Stimulated activated CD4-positive, alpha-beta T cell treated with anti-CD3 and anti-CD28 coated beads, Interleukin-1b, Interleukin-23, amount 100 ng/mL, for 24 hours (primary cell): Measurements from ENCODE around the gene AGPAT3.
"Not testable (repeated sequence)": the region's sequence is repeated elsewhere in the genome, so short reads cannot be mapped to it uniquely, and the experiment has no call there.

ENCODE experiments used
- DNase-seq, 4 experiments: peaks; one replicate each; pipeline ENCODE4 v3.0.0-alpha.2; 2020; ENCODE audit warnings: low read depth in 4 of 4, low spot score in 1 of 4

Gene AGPAT3

DNA sequence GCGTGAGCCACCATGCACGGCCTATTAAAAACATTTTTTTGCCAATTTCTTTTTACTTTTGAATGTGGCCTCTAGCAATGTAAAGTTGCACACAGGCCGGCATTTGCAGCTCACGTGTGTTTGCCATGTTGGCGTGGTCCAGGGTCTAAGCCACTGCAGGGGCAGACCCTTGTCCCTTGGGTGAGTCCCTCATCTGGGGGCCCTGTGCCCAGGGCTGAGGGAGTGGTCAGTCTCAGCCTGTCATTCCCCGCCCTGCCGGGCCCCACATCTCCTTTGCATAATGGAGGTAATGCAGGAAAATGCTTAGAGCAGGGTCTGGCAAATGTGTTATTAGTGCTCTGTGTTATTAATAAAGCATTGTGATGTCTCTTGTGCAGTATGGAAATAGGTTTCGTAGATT lies 16.9 kb downstream of the AGPAT3 start:
- DNase-seq = no peak

DNA sequence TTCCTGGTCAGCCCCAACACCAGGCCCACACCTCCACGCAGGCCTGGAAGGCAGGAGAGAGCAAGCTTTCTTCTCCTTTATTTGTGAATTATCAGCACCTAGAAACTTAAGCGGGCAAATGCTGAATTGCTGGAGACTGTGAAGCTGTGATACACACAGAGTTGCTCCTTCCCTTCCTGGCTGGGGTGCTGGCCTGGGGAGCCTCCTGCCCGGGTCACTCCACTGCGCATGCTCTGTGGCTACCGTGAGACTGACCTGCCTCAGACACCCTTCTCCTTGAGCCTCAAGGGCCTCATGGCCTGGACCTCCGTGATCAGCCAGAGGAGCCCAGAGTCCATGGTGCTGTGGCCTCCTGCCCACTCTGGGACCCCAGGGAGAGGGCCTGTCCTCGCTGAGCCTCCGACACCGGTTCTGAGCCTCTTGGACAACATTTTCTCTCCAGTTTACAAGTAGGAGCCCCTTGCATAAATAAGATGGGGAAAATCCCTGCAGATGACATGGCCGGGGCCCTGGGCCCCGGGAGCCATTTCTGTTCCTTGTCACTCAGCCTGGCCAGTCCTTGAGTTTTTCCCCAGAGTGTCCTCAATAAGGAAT lies 18.0 kb downstream of the AGPAT3 start:
- no peak for DNase-seq

DNA sequence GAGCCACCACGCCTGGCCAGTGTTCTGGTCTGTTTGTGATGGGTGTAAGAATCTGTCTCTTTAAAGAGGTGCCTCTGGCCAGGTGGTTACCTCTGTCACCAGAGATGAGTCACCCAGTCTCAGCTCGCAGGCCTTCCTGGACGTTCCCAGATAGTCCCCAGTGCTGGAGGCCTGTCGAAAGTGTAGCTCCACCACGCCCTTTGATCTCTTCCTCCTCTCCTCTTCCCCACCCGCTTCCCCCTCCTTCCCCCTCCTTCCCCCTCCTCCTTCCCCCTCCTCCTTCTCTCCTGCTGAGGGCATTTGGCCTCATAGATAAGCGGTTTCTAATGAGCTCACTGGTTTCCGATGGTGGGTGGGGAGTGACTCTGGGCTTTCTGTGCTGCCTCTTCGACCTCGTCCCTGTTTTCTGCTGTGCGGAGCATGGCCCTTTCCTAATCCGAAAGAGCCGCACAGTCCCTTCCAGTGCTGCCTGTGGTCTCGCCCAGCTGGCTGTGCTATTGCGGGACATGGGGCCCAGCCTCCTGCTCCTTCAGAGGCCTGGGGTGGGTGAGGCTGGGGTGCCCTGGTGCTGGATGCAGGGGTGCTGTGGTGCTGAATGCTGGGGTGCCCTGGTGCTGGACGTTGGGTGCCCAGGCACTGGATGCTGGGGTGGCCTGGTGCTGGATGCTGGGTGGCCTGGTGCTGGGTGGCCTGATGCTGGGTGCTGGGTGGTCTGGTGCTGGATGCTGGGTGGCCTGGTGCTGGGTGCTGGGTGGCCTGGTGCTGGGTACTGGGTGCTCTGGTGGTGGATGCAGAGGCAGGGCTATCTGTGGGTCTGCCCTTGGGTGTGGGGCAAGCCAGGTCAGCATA lies 19.2 kb downstream of the AGPAT3 start:
- DNase-seq = peak in 1 of 4 experiments; percentile 31

DNA sequence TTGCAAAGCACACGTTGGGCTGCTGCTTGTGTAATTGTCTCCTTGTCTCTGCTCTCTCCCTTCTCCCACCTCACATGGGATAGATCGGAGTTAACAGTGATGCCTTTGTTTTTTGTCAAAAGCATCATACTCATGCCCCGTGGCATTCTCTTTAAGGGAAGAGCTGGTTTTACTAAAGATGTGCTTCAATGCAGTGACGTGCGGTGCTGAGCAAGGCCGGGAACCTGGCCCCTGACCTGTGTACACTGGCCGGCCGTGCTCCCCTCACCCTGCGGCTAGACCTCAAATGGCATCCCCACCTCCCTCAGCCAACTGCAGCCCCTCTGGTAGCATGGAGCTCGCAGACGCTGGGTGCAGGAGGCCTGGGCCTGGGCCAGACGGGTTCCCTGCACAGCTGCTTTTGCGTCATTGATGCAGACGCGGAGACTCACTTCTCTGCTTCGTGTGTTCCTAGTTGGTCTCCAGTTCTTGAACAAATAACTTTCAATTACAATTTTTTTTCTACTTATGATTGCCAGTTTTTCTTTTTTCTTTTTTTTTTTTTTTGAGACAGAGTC lies 19.9 kb downstream of the AGPAT3 start:
- DNase-seq = no peak

DNA sequence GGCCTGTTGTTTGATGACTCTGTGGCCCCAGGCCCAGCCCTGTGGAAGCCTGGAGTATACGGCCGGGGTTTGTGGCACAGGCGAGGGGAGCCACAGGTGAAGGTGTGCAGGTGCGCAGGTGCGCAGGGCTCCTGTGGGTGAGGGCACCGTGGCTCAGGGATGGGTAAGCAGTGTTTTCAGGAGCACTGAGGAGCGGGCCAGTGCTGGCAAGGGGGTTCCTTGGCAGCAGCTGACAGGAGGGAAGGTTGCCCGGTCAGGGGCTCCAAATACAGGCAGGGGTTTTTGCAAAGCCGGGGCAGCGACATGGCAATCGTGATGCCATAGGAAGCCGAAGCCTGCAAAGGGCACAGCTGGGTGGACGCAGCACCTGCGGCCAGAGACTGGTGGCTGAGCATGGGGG lies 20.7 kb downstream of the AGPAT3 start:
- DNase-seq = no peak

DNA sequence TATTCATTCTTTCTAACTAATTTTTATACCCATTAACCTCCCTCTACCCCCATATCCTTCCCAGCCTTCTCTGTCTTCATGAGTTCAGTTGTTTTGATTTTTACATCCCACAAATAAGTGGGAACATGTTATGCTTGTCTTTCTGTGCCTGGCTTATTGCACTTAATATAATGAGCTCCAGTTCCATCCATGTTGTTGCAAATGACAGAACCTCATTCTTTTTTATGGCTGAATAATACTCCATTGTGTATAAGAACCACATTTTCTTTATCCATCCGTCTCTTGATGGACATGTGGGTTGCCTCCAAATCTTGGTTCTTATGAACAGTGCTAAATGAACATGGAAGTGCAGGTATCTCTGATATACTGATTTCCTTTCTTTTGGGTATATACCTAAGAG lies 21.5 kb downstream of the AGPAT3 start:
- no peak for DNase-seq

DNA sequence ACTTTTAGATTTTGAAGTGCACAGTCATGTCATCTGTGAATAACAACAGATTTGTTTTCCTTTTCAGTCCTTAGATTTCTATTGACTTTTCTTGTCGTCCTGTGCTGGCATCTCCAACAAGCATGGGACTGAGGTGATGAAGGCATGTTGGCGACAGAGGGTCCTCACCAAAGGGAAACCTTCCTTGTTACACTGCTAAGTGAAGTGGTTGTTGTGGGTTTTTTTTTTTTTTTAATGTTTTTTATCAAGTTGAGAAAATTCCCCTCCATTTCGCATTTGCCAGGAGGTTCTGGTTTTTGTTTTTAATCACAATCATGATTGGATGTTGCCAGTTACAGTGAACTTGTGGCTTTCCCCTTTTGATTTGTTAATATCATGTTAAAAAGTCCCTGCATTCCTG lies 24.0 kb downstream of the AGPAT3 start:
- DNase-seq = no peak

DNA sequence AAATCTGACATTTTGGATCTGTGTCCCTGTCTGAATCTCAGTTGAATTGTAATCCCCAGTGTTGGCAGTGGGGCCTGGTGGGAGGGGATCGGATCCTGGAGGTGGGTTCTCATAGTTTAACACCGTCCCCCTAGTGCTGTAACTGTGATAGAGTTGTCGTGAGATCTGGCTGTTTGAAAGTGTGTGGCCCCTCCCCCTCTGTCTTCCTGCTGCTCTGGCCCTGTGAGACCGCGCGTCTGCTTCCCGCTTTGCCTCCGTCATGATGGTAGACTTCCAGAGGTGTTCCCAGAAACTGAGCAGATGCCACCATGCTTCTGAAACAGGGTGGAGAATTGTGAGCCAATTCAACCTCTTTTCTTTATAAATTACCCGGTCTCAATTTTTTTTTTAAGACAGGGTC lies 25.0 kb downstream of the AGPAT3 start:
- DNase-seq = no peak

DNA sequence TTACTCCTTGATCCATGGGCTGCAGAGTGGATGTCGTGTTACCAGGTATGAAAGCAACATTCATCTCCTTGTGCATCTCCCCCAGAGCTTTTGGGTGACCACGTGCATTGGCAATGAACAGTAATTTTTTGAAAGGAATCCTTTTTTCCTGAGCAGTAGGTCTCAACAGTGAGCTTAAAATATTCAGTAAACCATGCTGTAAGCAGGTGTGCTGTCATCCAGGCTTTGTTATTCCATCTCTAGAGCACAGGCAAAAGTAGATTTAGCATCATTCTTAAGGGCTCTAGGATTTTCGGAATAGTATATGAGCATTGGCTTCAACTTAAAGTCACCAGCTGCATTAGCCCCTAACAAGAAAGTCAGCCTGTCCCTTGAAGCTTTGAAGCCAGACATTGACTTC lies 27.3 kb downstream of the AGPAT3 start:
- DNase-seq = no peak

DNA sequence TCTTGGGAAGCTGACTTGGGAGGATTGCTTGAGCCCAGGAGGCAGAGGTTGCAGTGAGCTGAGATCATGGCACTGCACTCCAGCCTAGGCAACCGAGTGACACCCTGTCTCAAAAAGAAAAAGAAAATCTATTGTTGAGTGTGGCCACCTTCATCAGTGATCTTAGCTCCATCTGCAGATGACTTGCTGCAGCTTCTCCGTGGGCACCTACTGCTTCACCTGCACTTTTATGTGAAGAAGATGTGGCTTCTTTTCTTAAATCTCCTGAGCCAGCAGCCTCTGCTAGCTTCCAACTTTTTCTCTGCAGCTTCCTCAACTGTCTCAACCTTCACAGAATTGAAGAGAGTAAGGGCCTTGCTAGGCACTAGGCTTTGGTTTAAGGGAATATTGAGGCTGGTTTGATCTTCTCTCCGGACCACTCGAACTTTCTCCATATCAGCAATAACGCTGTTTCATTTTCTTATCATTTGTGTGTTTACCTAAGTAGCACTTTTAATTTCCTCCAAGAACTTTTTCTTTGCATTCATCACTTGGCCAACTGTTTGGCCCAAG lies 28.0 kb downstream of the AGPAT3 start:
- no peak for DNase-seq

DNA sequence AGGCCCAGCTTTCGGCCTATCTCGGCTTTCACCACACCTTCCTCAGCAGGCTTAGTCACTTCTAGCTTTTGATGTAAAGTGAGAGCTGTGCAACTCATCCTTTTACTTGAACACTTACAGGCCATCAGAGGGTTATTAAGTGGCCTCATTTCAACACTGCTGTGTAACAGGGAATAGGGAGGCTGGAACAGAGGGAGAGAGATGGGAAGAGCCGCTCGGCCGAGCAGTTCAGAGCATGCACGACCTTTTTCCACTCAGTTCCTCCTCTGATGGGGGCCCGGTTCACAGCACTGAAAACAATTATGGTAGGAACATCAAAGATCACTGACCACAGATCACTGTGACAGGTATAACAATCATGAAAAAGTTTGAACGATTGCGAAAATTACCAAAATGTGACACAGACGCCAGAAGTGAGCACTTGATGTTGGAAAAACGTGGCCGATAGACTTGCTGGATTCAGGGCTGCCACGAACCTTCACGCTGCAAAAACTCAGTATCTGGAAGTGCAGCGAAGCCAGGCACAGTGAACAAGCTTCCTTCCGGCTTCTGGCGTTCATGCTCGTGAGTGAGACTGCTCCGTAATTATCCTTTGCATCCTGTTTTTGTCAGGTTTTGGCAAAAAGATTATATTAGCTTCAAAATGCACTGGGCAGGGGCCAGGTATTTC lies 28.6 kb downstream of the AGPAT3 start:
- DNase-seq = no peak

DNA sequence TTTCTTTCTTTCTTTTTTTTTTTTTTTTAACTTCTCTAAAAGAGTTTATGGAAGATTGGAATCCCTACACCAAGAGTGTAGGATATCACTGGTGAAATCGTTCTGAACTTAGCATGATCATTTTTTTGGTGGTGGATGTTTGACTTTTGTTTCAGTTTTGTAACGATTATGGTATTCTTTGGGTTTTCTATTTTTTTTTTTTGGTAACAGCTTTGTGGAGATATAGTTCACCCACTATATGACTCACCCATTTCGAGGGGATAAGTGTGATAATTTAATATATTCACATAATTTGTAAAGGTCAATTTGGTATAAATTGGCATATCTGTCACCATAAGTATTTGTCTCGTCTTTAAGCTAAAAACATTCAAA lies 29.2 kb downstream of the AGPAT3 start:
- no peak for DNase-seq

DNA sequence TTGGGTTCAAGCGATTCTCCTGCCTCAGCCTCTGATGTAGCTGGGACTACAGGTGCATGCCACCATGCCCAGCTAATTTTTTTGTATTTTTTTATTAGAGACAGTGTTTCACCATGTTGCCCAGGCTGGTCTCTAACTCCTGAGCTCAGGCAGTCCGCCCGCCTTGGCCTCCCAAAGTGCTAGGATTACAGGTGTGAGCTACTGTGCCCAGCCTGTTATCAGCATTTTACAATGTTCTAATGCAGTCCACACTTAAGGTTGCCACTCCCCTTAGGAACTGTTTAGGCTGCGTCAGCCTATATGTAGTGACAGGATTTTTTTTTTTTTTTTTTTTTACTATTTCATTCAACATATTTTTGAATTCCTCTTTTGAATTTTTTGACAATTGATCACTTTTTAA lies 30.2 kb downstream of the AGPAT3 start:
- no peak for DNase-seq

DNA sequence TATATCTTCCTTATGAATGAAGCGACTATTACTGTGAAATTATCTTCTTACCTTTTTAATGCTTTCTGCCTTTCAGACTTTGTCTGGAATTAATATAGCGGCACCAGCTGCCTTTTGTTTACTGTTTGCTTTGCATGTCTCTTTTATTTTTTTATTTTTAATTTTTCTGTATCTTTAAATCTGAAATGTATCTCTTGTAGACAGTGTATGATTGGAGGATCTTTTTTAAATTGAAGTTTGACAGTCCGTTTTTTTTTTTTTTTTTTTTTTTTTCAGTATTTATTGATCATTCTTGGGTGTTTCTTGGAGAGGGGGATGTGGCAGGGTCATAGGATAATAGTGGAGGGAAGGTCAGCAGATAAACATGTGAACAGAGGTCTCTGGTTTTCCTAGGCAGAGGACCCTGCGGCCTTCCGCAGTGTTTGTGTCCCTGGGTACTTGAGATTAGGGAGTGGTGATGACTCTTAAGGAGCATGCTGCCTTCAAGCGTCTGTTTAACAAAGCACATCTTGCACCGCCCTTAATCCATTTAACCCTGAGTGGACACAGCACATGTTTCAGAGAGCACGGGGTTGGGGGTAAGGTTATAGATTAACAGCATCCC lies 31.8 kb downstream of the AGPAT3 start:
- DNase-seq = not testable (repeated sequence)

DNA sequence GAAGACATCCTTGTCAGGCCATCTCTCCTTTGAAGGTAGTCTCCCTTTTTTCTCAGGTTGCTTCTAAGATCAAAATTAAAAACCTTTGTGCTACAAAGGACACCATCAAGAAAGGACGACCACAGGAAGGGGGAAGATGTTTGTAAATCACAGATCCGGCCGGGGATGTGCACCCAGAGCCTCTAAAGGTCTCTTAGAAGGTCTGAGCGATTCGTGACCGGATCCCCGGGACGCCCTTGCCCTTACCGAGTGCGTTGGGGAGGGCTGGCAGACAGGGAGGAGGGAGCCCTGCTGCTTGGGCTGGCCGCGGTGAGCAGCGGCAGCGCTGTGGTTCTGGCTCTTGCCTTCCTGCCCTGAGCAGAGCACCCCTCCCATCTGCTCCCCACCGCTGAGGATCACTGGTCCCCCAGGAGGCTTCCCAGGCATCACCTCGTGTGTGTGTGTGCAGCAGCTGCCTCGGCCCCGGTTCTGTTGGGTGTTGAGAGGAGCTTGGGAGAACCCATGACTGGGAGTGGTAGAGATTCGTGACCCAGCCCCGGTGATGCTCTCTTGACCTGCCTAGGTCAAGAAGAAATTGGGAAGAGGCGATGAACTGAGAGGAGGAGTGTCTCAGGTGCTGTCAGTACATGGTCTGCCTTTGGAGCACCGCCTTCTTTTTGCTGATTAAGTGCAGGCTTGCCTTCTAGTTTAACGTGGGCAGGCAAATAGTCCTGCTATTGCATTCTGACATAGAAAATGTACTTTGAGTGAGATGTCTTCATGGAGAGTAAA lies 34.5 kb downstream of the AGPAT3 start:
- DNase-seq = no peak

DNA sequence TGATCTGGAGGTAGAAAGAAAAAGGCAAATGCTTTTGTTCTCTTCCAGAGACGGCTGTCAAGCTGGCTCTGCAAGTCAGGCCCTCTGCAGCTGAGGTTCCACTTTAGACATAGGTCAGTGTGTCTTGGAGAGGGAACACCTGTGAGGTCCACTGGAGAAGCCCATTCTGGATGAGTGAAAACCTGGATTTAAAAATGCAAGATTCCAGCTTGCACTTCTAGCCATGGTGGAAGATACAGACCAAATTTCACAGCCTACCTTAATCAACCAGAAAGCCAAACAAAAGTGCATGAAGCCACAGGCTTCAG lies 35.0 kb downstream of the AGPAT3 start:
- no peak for DNase-seq

DNA sequence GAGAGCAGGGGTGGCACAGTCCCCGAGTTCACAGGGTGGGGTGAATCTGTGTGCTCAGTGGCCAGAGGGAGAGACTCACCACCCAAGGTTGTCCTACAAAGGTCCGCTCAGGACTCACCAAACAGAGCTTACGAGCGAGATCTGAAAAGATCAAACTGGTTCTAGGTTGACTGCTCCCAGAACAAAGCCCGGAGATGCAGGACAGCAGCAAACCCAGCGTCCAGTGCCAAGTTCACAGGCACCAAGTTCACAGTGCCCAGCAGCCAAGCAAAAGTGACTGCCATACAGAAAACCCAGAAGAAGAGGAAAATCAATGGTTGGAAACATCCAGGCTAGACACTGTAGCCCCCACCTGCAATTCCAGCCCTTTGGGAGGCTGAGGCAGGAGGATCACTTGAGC lies 35.7 kb downstream of the AGPAT3 start:
- no peak for DNase-seq

DNA sequence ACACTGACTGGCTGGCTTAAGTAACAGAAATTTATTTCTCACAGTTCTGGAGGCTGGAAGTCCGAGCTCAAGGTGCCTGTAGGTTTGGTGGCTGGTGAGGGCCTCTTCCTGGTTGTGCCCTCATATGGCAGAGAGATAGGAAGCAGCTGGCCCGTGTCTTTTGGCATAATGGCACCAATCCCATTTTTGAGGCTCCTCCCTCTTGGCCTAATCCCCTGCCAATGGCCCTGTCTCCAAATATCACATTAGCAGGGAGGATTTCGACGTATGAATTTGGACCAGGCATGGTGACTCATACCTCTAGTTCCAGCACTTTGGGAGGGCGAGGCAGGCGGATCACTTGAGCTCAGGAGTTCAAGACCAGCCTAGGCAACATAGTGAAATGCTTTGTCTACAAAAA lies 37.4 kb downstream of the AGPAT3 start:
- no peak for DNase-seq

DNA sequence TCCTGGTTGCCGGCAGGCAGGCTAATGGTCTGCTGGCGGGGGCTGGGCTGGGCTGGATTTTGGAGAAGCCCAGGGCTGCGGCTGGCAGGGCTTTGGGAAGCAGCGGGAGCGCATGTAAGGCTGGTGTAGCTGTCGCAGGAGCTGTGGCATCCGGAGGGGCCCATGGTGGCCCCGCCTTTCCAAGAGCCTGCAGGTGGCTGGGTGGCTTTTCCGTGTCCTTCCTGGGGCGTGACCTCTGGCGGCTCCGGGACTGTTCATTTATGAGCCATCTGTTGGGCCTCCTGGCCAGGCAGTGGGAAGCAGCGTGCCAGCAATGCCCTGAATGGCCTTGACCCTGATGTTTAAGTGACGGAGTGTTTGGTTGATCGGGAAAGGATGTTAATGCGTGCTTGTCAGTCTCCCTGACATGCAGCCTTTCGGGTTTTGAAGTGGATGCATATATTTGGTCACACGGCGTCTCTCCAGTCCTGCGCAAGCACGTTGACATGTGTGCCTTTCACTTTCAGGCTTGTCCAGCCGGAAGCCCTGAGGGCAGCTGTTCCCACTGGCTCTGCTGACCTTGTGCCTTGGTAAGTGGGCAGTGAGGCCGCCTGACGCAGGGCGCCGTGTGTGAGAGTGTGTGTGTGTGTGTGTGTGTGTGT lies 38.5 kb downstream of the AGPAT3 start:
- no peak for DNase-seq

DNA sequence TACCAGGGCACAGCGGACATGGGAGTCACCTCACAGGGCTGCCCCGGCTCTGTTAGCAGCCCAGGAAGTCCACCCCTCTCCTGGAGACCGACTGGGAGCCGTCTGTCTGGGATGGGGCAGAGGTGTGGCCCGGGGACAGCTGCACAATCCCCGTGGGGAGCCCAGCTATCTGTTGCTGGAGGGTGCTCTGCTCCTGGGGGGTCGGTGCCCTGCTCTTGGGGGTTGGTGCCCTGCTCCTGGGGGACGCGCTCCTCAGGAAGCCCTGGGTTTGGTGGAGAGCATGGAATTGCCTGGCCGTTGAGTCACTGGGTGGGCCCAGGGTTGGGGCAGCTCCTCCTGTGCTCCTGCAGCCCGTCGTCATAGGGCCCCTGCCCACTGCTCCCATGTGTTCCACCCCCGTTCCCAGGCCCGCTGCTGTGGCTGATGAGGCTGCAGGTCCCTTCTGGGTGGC lies 39.3 kb downstream of the AGPAT3 start:
- no peak for DNase-seq
